IMR-90 (cell line): Measurements from ENCODE around the gene TRAP1. TPM values are rescaled to one million over a fixed set of nuclear protein-coding genes. Genes with fewer than 3 reads are reported as not detected.
A peak's percentile ranks its signal among the peaks of the same experiment; 100 is the strongest.

Experiments used
- ATAC-seq: fragments of 200-7000 bp; cut with Tn5 transposase; 2 replicates; pipeline ENCODE4 v1.9.1; 2020; ENCODE audit warnings: low read depth, mild to moderate bottlenecking, moderate library complexity
- BruUV-seq: library from RNA; stranded (reverse); fragments of 400-500 nt; replicated peaks from 2 replicates; lab custom pipeline; 2021; lab: Mats Ljungman, UMichigan
- CTCF ChIA-PET: fragments of 300-600 bp; formaldehyde crosslinking; extraction: SDS; loops from one replicate; lab custom pipeline; 2021; ENCODE audit warnings: antibody characterized with exemption; lab: Yijun Ruan, JAX
- POLR2A ChIA-PET: fragments of 300-600 bp; sonication (Branson Sonifier 250); formaldehyde crosslinking; loops from one replicate; lab custom pipeline; 2022; ENCODE audit warnings: antibody characterized with exemption; ENCODE audit not compliant: unreplicated experiment; lab: Charles Lee
- DNase-seq: peaks from one replicate; pipeline ENCODE4 v3.0.0; 2013
- H2AFZ ChIP-seq: replicated peaks from 2 replicates; pipeline ENCODE3; 2013; ENCODE audit warnings: low read length, mild to moderate bottlenecking; ENCODE audit not compliant: poor library complexity
- H2AK5ac ChIP-seq: 2 replicates; pipeline ENCODE4 v1.6.1; 2013; ENCODE audit warnings: low read depth, low read length, inconsistent platforms
- H2AK9ac ChIP-seq: replicated peaks from 2 replicates; pipeline ENCODE3; 2013; ENCODE audit warnings: mild to moderate bottlenecking, low read depth, low read length, moderate library complexity; ENCODE audit not compliant: poor library complexity
- H2BK120ac ChIP-seq: 2 replicates; pipeline ENCODE4 v1.6.1; 2013; ENCODE audit warnings: low read depth, low read length, inconsistent platforms
- H2BK15ac ChIP-seq: 3 replicates; pipeline ENCODE4 v1.6.1; 2013; ENCODE audit warnings: low read depth, low read length, inconsistent platforms
- H2BK20ac ChIP-seq: 2 replicates; pipeline ENCODE4 v1.6.1; 2013; ENCODE audit warnings: low read depth, mild to moderate bottlenecking, inconsistent platforms, low read length, moderate library complexity
- H2BK5ac ChIP-seq: 2 replicates; pipeline ENCODE4 v1.6.1; 2013; ENCODE audit warnings: mild to moderate bottlenecking, low read depth, low read length, inconsistent platforms; ENCODE audit not compliant: poor library complexity, severe bottlenecking
- H3K14ac ChIP-seq: replicated peaks from 2 replicates; pipeline ENCODE4 v1.6.1; 2013; ENCODE audit warnings: low read depth, low read length, inconsistent platforms
- H3K18ac ChIP-seq: 2 replicates; pipeline ENCODE4 v1.6.1; 2013; ENCODE audit warnings: low read depth, low read length, control low read depth
- H3K23ac ChIP-seq: 2 replicates; pipeline ENCODE4 v1.6.1; 2013; ENCODE audit warnings: low read depth, low read length, inconsistent platforms
- H3K27ac ChIP-seq: 2 replicates; pipeline ENCODE4 v1.5.1; 2013; ENCODE audit warnings: mild to moderate bottlenecking, control low read depth, low read length; ENCODE audit not compliant: insufficient read depth
- H3K27me3 ChIP-seq: 2 replicates; pipeline ENCODE4 v1.6.1; 2013; ENCODE audit warnings: low read length; ENCODE audit not compliant: control insufficient read depth, insufficient read depth
- H3K36me3 ChIP-seq: 2 replicates; pipeline ENCODE4 v1.6.1; 2013; ENCODE audit warnings: low read length, mixed read lengths; ENCODE audit not compliant: control insufficient read depth, insufficient read depth
- H3K4ac ChIP-seq: 2 replicates; pipeline ENCODE4 v1.6.1; 2013; ENCODE audit warnings: low read depth, low read length, inconsistent platforms
- H3K4me1 ChIP-seq: 2 replicates; pipeline ENCODE4 v1.6.1; 2013; ENCODE audit warnings: low read length, mixed read lengths; ENCODE audit not compliant: control insufficient read depth, insufficient read depth
- H3K4me2 ChIP-seq: 2 replicates; pipeline ENCODE4 v1.6.1; 2013; ENCODE audit warnings: low read depth, mild to moderate bottlenecking, control low read depth, low read length, moderate library complexity
- H3K4me3 ChIP-seq: 2 replicates; pipeline ENCODE4 v1.5.1; 2013; ENCODE audit warnings: low read depth, mild to moderate bottlenecking, control low read depth, low read length, moderate library complexity; ENCODE audit not compliant: insufficient read depth
- H3K56ac ChIP-seq: 2 replicates; pipeline ENCODE4 v1.6.1; 2013; ENCODE audit warnings: low read length, inconsistent platforms; ENCODE audit not compliant: insufficient read depth; ENCODE audit errors: extremely low read depth
- H3K79me1 ChIP-seq, 2 experiments: 2 replicates each; pipeline ENCODE4 v1.6.1; 2013; ENCODE audit warnings: low read length in 2 of 2, inconsistent platforms in 1 of 2, low read depth in 1 of 2
- H3K9ac ChIP-seq: 2 replicates; pipeline ENCODE4 v1.6.1; 2013; ENCODE audit warnings: low read depth, low read length, control low read depth
- H3K9me1 ChIP-seq: 2 replicates; pipeline ENCODE4 v1.6.1; 2013; ENCODE audit warnings: low read length, inconsistent platforms; ENCODE audit not compliant: insufficient read depth
- H3K9me3 ChIP-seq: 2 replicates; pipeline ENCODE4 v1.6.1; 2013; ENCODE audit warnings: low read length; ENCODE audit not compliant: control insufficient read depth, insufficient read depth
- H4K20me1 ChIP-seq: 2 replicates; pipeline ENCODE4 v1.6.1; 2013; ENCODE audit warnings: low read length, inconsistent platforms; ENCODE audit not compliant: insufficient read depth
- H4K5ac ChIP-seq: 2 replicates; pipeline ENCODE4 v1.6.1; 2013; ENCODE audit warnings: mild to moderate bottlenecking, low read depth, low read length, control low read depth
- H4K8ac ChIP-seq, 2 experiments: 2 replicates each; pipeline ENCODE4 v1.6.1; 2013; ENCODE audit warnings: low read depth in 2 of 2, low read length in 2 of 2, control low read depth in 1 of 2, inconsistent platforms in 1 of 2
- H4K91ac ChIP-seq: 2 replicates; pipeline ENCODE4 v1.6.1; 2013; ENCODE audit warnings: low read depth, low read length, inconsistent platforms; ENCODE audit not compliant: insufficient read depth
- BHLHE40 ChIP-seq: fragments of 150-350 bp; IDR thresholded peaks from 2 replicates; pipeline ENCODE4 v1.6.1; 2016; ENCODE audit warnings: mild to moderate bottlenecking, low read depth, low read length
- FOS ChIP-seq: fragments of 150-350 bp; IDR thresholded peaks from 2 replicates; pipeline ENCODE4 v1.6.1; 2016; ENCODE audit warnings: low read depth, low read length
- MAZ ChIP-seq: IDR thresholded peaks from 2 replicates; pipeline ENCODE4 v1.6.1; 2012; ENCODE audit warnings: low read depth, mild to moderate bottlenecking, low read length, improper control_type of control experiment, moderate library complexity, borderline replicate concordance
- MXI1 ChIP-seq: IDR thresholded peaks from 2 replicates; pipeline ENCODE4 v1.6.1; 2012; ENCODE audit warnings: low read depth, mild to moderate bottlenecking, low read length, moderate library complexity, borderline replicate concordance
- WGBS, 2 experiments: methylation state at CpG; one replicate each; pipeline versions ENCODE4 v1.1.5 to v1.1.7; 2013; ENCODE audit warnings: missing lambda C conversion rate in 2 of 2; ENCODE audit not compliant: insufficient read length in 1 of 2; ENCODE audit errors: extremely low coverage in 2 of 2; 5-methylcytosine and 5-hydroxymethylcytosine counted together
- dilution Hi-C: fragments of 300-500 bp; cut with HindIII; formaldehyde crosslinking; loops from one replicate; pipeline ENCODE4 v1.14.3; 2018; ENCODE audit warnings: low sequenced_read_pairs; ENCODE audit not compliant: unreplicated experiment
- in situ Hi-C: fragments of 300-500 bp; cut with MboI; formaldehyde crosslinking; loops from 3 replicates; pipeline ENCODE4 v1.14.3; 2019; ENCODE audit warnings: low sequenced_read_pairs, inconsistent platforms, mixed read lengths
- intact Hi-C: fragments of 100-400 bp; cut with micrococcal nuclease; formaldehyde crosslinking; loops from 2 replicates; pipeline ENCODE4 v1.10.0; 2022
- polyA plus RNA-seq, 3 experiments: library from polyadenylated mRNA; depleted of rRNA; stranded (reverse); fragments of >200 nt; gene quantifications; 2 replicates each; pipeline ENCODE4 v1.2.3, GENCODE V29; 2012; ENCODE audit warnings: low replicate concordance in 1 of 3
- total RNA-seq: library from RNA; depleted of rRNA; stranded (reverse); fragments of >200 nt; gene quantifications from 2 replicates; pipeline ENCODE4 v1.2.3, GENCODE V29; 2012

The TRAP1 gene
- total and polyA plus RNA-seq, 2 of the 4 experiments (the other 2 are of a cell fraction): 139 to 145 TPM

DNA sequence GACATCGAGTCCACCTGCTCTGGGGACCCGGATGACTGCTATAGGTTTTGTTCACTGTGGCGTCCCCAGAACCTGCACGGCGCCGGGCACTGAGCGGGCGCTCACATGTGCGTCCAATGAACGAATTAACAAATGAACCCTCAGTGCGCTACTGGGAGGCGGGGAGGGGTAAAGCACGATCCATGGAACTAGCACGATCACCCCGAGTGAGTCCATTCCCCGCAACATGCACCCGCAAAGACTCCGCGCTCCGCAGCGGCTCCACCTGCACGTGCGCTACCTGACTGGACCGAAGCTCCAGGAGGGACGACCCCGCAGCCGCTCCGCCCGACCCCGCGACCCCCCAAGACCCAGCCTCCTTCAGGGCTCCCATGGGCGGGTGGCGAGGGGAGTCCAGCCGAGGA is 491 bp downstream of the TRAP1 start:
- Histone ChIP-seq H2BK20ac (no peak overlapping the region), H3K4me2 (peak overlapping the region; percentile 77), H4K5ac (no peak overlapping the region), H2BK120ac (no peak overlapping the region), H2BK5ac (peak overlapping the region; percentile 26), H3K9me3 (no peaks in the 10 kb centered on the region), H3K4me1 (no peaks in the 10 kb centered on the region; the same call in 1 of the 2 replicates), H4K8ac (peak overlapping the region; percentile 69 to 99; a peak in 3 of 4 replicates), H3K9ac (peak overlapping the region; percentile 70), H3K9me1 (peaks cover 14% of the 10 kb centered on the region), H3K36me3 (peaks cover 9% of the 10 kb centered on the region), H4K20me1 (peaks cover 11% of the 10 kb centered on the region), H3K27me3 (no peaks in the 10 kb centered on the region), H3K79me1 (peaks cover 26 to 57% of the 10 kb centered on the region in 2 experiments), H3K4me3 (peak overlapping the region; percentile 75), H3K27ac (peak overlapping the region; percentile 33; the same call in 1 of the 2 replicates), H3K23ac (peak overlapping the region; percentile 81; the same call in 1 of the 2 replicates), H3K4ac (peak overlapping the region; percentile 65), H3K14ac (peak overlapping the region; percentile 76), H3K18ac (no peak overlapping the region), H2AK5ac (peak overlapping the region; percentile 48; the same call in 1 of the 2 replicates), H3K56ac (no peak overlapping the region; the same call in 1 of the 2 replicates), H2AFZ (peak overlapping the region; percentile 100), H2AK9ac (peak overlapping the region; percentile 80), H4K91ac (no peak overlapping the region), H2BK15ac (no peak overlapping the region)
- POLR2A ChIA-PET: no interaction called here
- in situ Hi-C loops: no loop called here
- WGBS, 2 experiments: 0% methylated on average over 4 of the region's 34 CpGs; no CpG with 5 or more reads in 1 of the 2 experiments
- ATAC-seq (peak; percentile 30), DNase-seq (no peak)
- no TSS peak for BruUV-seq
- CTCF ChIA-PET: interaction anchor here (0.6 kb wide), 1 partner anchor 668 kb away, joined by 3 read pairs; no protein-coding TSS in a partner anchor
- intact Hi-C loops: no loop called here
- dilution Hi-C loops: no loop called here
- no peak for TF ChIP-seq MAZ
- peak; percentile 51; the same call in 1 of the 2 replicates for TF ChIP-seq MXI1
- TF ChIP-seq FOS: no peak
- peak; percentile 27; the same call in 1 of the 2 replicates for TF ChIP-seq BHLHE40
